ENCODE results near the gene OR6S1. TPM values are rescaled to one million over a fixed set of nuclear protein-coding genes. Genes with fewer than 3 reads are reported as not detected.
A peak's percentile ranks its signal among the peaks of the same experiment; 100 is the strongest.

The OR6S1 gene
- total RNA-seq, 1 experiment from 2014 or later = not detected

- DNase-seq (ENCODE audit: low spot score) (peak; percentile 59), ATAC-seq (peak; percentile 0; the same call in 1 of the 2 replicates)
- H3K4me1 Mint-ChIP-seq = peaks cover 11% of the 10 kb centered on the region
- CTCF ChIA-PET = interaction anchor here (0.7 to 5.2 kb wide), 30 partner anchors 9 to 282 kb away, joined by 3 to 64 read pairs (median 4); partner anchors contain the start of genes APEX1, OSGEP, PARP2 and PIP4P1
- H3K27ac Mint-ChIP-seq = no peak overlapping the region
- POLR2A ChIA-PET = interaction anchor here (0.6 to 1.7 kb wide), 5 partner anchors 140 to 286 kb away, joined by 3 to 11 read pairs (median 3); partner anchors contain the start of genes PARP2, PIP4P1 and PNP
- H3K27me3 Mint-ChIP-seq (ENCODE audit: low read depth) = no peaks in the 10 kb centered on the region
- H3K9me3 Mint-ChIP-seq = no peaks in the 10 kb centered on the region
- H3K4me3 Mint-ChIP-seq = no peak overlapping the region
- TF ChIP-seq HMGXB4 (CRISPR knock-in tag; IDR thresholded peaks at IDR 0.05) (peak; percentile 61; the same call in 1 of the 2 replicates), CTCF (IDR thresholded peaks at IDR 0.05) (peak; percentile 77), TEAD4 (CRISPR knock-in tag; IDR thresholded peaks at IDR 0.05) (no peak), ARID4B (CRISPR knock-in tag; IDR thresholded peaks at IDR 0.05; ENCODE audit: borderline replicate concordance) (peak; percentile 13; the same call in 1 of the 2 replicates), FOXP1 (CRISPR knock-in tag; IDR thresholded peaks at IDR 0.05; ENCODE audit: borderline replicate concordance) (no peak), GABPB1 (CRISPR knock-in tag; IDR thresholded peaks at IDR 0.05) (peak; percentile 37; the same call in 1 of the 2 replicates)
- H3K36me3 Mint-ChIP-seq = no peaks in the 10 kb centered on the region
Measured at GRCh38 chr14:20609215-20610001, 32.1 kb downstream of the OR6S1 start.

GRCh38 chr14:20608383-20609110, 32.9 kb downstream of the OR6S1 start:
- no peaks in the 10 kb centered on the region for H3K9me3 Mint-ChIP-seq
- ChIA-PET POLR2A (interaction anchor here (1.0 to 1.7 kb wide), 3 partner anchors 139 to 265 kb away, joined by 3 to 11 read pairs (median 3); partner anchors contain the start of genes PARP2, PIP4P1 and PNP), CTCF (interaction anchor here (0.7 to 5.2 kb wide), 24 partner anchors 8 to 281 kb away, joined by 3 to 64 read pairs (median 4); partner anchors contain the start of genes APEX1, OSGEP, PARP2 and PIP4P1)
- no peak overlapping the region; the same call in 1 of the 2 replicates for H3K27ac Mint-ChIP-seq
- H3K27me3 Mint-ChIP-seq (ENCODE audit: low read depth) = no peaks in the 10 kb centered on the region
- H3K36me3 Mint-ChIP-seq = no peaks in the 10 kb centered on the region
- peak overlapping the region; percentile 34 for H3K4me3 Mint-ChIP-seq
- DNase-seq (ENCODE audit: low spot score) (no peak), ATAC-seq (no peak)
- TF ChIP-seq MYBL2 (CRISPR knock-in tag; IDR thresholded peaks at IDR 0.05) (no peak), ZNF512 (CRISPR knock-in tag; IDR thresholded peaks at IDR 0.05; ENCODE audit: borderline replicate concordance) (peak; percentile 50; the same call in 1 of the 2 replicates), SP1 (CRISPR knock-in tag; conservative IDR thresholded peaks at IDR 0.05) (no peak)
- peaks cover 11% of the 10 kb centered on the region for H3K4me1 Mint-ChIP-seq
